Osteoblast (primary cell): ENCODE measurements around the gene EML2. TPM values are rescaled to one million over a fixed set of nuclear protein-coding genes. Genes with fewer than 3 reads are reported as not detected.
A peak's percentile ranks its signal among the peaks of the same experiment; 100 is the strongest.

Experiments
- DNase-seq: peaks from one replicate; pipeline ENCODE4 v3.0.0; 2011; ENCODE audit warnings: low spot score, mixed read lengths; ENCODE audit not compliant: insufficient read length; ENCODE audit errors: missing footprints
- H2AFZ ChIP-seq: 2 replicates; pipeline ENCODE4 v1.6.0; 2011; ENCODE audit warnings: mild to moderate bottlenecking, low read length
- H3K27ac ChIP-seq: 2 replicates; pipeline ENCODE4 v1.5.1; 2011; ENCODE audit warnings: mild to moderate bottlenecking, low read depth, low read length, moderate library complexity
- H3K27me3 ChIP-seq: 2 replicates; pipeline ENCODE4 v1.6.0; 2012; ENCODE audit warnings: mild to moderate bottlenecking, control low read depth, inconsistent platforms, low read length, moderate library complexity; ENCODE audit not compliant: insufficient read depth
- H3K36me3 ChIP-seq: 2 replicates; pipeline ENCODE4 v1.5.1; 2011; ENCODE audit warnings: mild to moderate bottlenecking, low read length, control low read depth, moderate library complexity; ENCODE audit not compliant: insufficient read depth
- H3K4me1 ChIP-seq: 2 replicates; pipeline ENCODE4 v1.5.1; 2011; ENCODE audit warnings: mild to moderate bottlenecking, low read length, control low read depth, moderate library complexity; ENCODE audit not compliant: insufficient read depth
- H3K4me2 ChIP-seq: 2 replicates; pipeline ENCODE4 v1.6.0; 2011; ENCODE audit warnings: mild to moderate bottlenecking, low read length; ENCODE audit not compliant: insufficient read depth
- H3K4me3 ChIP-seq: fragments of 200-600 bp; sonication (generic); 3 replicates; pipeline ENCODE4 v1.5.1; 2012; ENCODE audit warnings: mild to moderate bottlenecking, low read length, inconsistent platforms; ENCODE audit not compliant: insufficient read depth
- H3K79me2 ChIP-seq: 2 replicates; pipeline ENCODE4 v1.6.0; 2012; ENCODE audit warnings: mild to moderate bottlenecking, low read length, control low read depth, inconsistent platforms; ENCODE audit not compliant: insufficient read depth
- H3K9me3 ChIP-seq: 2 replicates; pipeline ENCODE4 v1.5.1; 2011; ENCODE audit warnings: low read depth, low read length, control low read depth
- H4K20me1 ChIP-seq: 2 replicates; pipeline ENCODE4 v1.6.0; 2012; ENCODE audit warnings: mild to moderate bottlenecking, low read length, control low read depth; ENCODE audit not compliant: insufficient read depth
- total RNA-seq: library from RNA; depleted of rRNA; stranded (reverse); fragments of >200 nt; gene quantifications from 2 replicates; pipeline ENCODE4 v1.2.3, GENCODE V29; 2012
- TF ChIP-seq, protein P1 (sequence below): IDR thresholded peaks from 2 replicates; pipeline ENCODE4 v1.5.1; 2011; ENCODE audit warnings: mild to moderate bottlenecking, low read depth, low read length, moderate library complexity; ENCODE audit errors: extremely low read depth

Gene EML2
- total RNA-seq, 1 donor: 10.1 TPM

DNA sequence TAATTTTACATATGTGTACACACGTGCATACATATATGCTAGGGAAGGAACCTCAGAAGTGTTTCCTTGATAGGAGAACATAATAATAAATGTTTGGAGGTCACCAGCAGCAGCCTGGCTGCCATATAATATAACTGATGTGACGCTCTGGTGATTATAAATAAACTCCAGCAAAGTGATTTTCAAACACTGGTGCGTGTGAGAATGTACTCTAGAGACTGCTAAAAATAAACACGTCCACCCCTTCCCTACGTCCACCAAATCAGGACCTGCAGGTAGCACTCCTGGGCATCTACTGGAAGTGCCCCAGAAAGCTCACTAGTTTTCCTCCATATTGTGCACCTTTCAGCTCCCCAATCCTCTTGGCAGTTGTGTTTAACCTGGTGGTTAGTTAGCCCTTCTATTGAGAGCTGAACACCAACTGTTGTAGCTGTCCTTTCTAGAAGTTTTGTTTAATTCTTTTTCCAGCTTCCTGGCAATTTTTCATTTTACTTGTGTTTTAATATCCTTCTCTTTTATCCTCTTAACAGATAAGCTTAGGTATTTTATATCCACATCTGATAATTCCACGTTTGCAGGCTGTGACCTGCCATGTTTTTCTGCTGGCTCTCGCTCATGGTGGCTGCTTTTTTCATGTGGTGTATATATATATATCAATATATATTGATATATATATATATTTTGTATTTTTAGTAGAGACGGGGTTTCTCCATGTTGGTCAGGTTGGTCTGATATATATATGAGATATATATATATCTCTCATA, 67.6 kb downstream of the EML2 start:
- H3K27me3 ChIP-seq: no peaks in the 10 kb centered on the region
- no peak for DNase-seq
- no peak overlapping the region for H3K27ac ChIP-seq
- H3K4me2 ChIP-seq: no peak overlapping the region
- no peak overlapping the region for H3K4me3 ChIP-seq
- H4K20me1 ChIP-seq: peaks cover 12% of the 10 kb centered on the region
- H3K9me3 ChIP-seq: no peaks in the 10 kb centered on the region
- peaks cover 12% of the 10 kb centered on the region for H3K4me1 ChIP-seq
- TF ChIP-seq, protein P1, sequence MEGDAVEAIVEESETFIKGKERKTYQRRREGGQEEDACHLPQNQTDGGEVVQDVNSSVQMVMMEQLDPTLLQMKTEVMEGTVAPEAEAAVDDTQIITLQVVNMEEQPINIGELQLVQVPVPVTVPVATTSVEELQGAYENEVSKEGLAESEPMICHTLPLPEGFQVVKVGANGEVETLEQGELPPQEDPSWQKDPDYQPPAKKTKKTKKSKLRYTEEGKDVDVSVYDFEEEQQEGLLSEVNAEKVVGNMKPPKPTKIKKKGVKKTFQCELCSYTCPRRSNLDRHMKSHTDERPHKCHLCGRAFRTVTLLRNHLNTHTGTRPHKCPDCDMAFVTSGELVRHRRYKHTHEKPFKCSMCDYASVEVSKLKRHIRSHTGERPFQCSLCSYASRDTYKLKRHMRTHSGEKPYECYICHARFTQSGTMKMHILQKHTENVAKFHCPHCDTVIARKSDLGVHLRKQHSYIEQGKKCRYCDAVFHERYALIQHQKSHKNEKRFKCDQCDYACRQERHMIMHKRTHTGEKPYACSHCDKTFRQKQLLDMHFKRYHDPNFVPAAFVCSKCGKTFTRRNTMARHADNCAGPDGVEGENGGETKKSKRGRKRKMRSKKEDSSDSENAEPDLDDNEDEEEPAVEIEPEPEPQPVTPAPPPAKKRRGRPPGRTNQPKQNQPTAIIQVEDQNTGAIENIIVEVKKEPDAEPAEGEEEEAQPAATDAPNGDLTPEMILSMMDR: no peak
- no peaks in the 10 kb centered on the region for H3K36me3 ChIP-seq
- peaks cover 41% of the 10 kb centered on the region for H3K79me2 ChIP-seq
- H2AFZ ChIP-seq: no peak overlapping the region

DNA sequence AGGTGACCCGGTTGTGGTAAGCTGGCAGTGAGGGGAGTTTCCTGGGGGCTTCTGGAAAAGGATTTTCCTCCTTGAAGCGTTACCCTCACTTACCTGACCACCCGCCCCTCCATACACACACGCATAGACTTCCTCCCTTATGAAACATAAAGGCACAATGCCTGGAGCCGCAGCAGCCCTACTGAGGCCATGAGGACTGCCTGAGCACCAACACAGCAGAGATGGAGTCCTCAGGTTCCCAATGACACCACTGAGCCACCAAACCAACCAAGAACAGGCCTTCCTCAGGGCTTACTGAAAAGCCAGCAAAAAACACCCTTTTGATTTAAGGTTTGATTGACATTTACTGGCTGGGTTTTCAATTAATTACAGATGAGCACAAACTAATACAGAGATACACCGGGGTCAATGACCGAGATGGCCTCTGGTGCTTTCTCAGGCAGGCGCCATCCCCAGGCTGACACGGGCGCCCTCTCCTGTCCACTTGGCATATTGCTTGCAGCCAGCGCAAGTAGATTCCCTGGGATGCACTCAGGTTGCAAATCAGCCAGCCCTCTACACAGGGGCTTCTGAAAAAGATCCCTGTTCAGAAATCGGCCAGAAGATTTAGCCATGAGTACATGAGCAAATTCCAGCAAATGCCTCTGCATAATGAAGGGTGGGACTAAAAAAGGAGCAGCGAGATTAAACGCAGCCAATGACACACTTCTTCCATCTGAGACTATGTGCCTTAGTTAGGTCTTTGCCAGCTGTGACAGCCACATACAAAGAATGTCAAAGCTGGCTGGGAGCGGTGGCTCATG, 69.4 kb downstream of the EML2 start:
- Histone ChIP-seq H3K79me2 (peaks cover 31% of the 10 kb centered on the region), H3K27me3 (no peaks in the 10 kb centered on the region), H3K4me2 (no peak overlapping the region), H3K27ac (no peak overlapping the region), H3K9me3 (no peaks in the 10 kb centered on the region), H3K4me1 (peaks cover 9% of the 10 kb centered on the region), H3K4me3 (no peak overlapping the region), H4K20me1 (peaks cover 15% of the 10 kb centered on the region), H3K36me3 (no peaks in the 10 kb centered on the region), H2AFZ (no peak overlapping the region)
- TF ChIP-seq, protein P1: peak; percentile 74
- no peak for DNase-seq

- H3K4me1 ChIP-seq: peaks cover 9% of the 10 kb centered on the region
- H3K4me3 ChIP-seq: no peak overlapping the region
- H2AFZ ChIP-seq: no peak overlapping the region
- H3K36me3 ChIP-seq: no peaks in the 10 kb centered on the region
- no peak overlapping the region for H3K4me2 ChIP-seq
- DNase-seq: peak; percentile 86
- H3K79me2 ChIP-seq: peaks cover 29% of the 10 kb centered on the region
- H3K27me3 ChIP-seq: no peaks in the 10 kb centered on the region
- H3K27ac ChIP-seq: peak overlapping the region; percentile 60
- TF ChIP-seq, protein P1: no peak
- peaks cover 16% of the 10 kb centered on the region for H4K20me1 ChIP-seq
- H3K9me3 ChIP-seq: no peaks in the 10 kb centered on the region
Observed at GRCh38 chr19:45568732-45569131, 70.5 kb downstream of the EML2 start.

DNA sequence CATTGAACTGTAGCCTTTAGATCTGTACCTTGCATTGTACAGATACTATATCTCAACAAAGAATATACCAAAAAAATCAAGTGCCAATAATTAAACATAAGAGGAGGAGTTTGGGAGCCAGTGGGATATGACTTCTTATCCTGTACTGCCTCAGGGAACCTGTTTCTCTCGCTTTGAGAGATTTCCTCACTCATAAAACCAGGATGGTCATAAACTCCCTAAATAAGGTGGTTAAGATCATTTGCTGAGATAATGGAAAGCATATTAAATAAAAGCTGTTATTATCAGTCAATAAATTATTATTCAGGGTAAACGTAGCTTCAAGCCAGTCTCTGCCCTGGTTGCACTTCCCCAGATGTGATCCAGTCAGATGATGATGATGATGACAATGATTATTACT, 71.6 kb downstream of the EML2 start:
- H3K4me3 ChIP-seq: no peak overlapping the region
- no peak overlapping the region for H3K4me2 ChIP-seq
- no peak for DNase-seq
- no peaks in the 10 kb centered on the region for H3K9me3 ChIP-seq
- peaks cover 19% of the 10 kb centered on the region for H4K20me1 ChIP-seq
- H3K27me3 ChIP-seq: no peaks in the 10 kb centered on the region
- H3K36me3 ChIP-seq: no peaks in the 10 kb centered on the region
- H2AFZ ChIP-seq: no peak overlapping the region
- peak overlapping the region; percentile 11 for H3K27ac ChIP-seq
- H3K4me1 ChIP-seq: peaks cover 9% of the 10 kb centered on the region
- peaks cover 21% of the 10 kb centered on the region for H3K79me2 ChIP-seq
- TF ChIP-seq, protein P1: no peak
